Measurements from ENCODE around the gene DLK2.
"Not testable (repeated sequence)": the region's sequence is repeated elsewhere in the genome, so short reads cannot be mapped to it uniquely, and the experiment has no call there.

The DLK2 gene, protein sequence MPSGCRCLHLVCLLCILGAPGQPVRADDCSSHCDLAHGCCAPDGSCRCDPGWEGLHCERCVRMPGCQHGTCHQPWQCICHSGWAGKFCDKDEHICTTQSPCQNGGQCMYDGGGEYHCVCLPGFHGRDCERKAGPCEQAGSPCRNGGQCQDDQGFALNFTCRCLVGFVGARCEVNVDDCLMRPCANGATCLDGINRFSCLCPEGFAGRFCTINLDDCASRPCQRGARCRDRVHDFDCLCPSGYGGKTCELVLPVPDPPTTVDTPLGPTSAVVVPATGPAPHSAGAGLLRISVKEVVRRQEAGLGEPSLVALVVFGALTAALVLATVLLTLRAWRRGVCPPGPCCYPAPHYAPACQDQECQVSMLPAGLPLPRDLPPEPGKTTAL

DNA sequence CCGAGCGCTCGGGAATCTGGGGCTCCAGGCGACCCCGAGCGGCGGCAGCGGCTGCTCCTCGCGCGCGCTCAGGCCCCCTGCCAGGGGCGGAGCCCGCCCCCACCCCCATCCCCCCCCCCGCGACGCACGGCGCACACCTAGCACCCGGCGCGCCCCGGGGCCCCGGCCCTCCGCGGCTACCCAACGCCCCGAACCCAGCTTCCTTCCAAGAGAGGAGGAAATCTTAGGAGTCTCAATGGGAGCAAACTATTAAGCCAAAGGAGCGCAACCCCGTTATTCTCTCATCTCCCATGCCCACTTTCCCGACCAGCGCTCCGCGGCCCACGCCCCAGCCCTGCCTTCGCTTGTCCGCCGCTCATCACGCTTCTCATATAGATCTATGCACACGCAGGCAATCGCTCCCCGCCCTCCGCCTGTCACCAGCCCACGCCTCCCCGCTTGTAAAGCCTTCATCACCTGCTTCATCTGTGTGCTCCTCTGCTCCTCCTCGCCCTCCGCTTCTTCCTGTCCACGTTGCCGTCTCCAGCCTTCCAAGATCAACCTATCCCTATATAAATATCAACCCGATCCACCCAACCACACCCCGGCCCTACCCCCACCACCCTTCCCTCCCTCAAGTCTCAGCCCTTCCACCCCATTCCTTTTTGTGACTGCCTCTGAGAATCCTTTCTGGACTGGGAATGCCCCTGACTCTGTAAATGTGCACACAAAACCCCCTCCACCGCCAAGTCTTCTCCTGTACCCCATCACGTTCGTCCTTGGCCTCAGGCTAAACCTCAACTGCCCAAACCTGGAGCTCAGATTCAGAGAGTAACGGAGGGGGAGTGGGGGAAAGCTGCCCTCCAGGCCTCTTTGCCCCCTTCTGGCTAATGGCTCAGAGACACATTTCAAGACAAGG lies at the start of gene DLK2:
Gene DLK2 (minus strand): TSS at position 18 of the 898 bp plus-strand sequence. CDS start 723 bp downstream, outside the sequence.
- peak; percentile 37 for DNase-seq (ENCODE audit: low read depth, low spot score)

DNA sequence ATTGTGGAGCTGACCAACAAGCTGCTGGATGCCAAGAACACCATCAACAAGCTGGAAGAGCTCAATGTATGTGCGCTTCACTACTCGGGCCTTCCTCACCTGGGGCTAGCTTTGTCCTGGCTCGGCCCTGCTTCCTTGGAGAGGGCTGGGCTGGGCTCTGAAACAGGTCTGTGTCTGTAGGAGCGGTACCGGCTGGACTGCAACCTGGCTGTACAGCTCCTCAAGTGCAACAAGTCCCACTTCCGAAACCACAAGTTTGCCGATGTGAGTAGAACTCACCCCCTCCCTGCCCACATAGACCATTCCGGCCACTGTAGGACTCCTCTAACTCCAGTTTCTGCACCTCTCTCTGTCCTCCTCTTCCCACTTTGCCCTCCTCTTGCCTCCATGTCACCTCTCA lies 48.1 kb upstream of the DLK2 start:
- DNase-seq (ENCODE audit: low read depth, low spot score), result no peak

DNA sequence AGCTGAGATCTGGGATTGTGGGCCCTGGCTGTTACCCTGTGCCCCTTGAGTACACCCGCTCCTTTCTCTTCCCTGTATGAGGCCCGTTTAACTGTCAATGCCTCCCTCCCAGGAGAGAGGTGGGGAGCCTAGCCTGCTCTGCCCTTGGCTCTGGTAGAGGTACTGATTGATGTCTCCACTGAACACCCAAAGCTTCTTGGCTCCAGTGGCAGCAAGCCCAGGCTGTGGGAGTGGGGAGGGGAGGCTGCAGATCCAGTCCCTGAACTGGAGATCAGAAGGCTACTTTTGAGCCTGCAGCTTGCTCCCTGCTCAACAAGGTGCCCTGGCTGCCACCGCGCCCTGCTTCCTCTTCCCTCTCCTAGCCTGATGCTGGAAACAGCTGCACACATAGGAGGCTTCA lies 47.3 kb upstream of the DLK2 start:
- no peak for DNase-seq (ENCODE audit: low read depth, low spot score)

DNA sequence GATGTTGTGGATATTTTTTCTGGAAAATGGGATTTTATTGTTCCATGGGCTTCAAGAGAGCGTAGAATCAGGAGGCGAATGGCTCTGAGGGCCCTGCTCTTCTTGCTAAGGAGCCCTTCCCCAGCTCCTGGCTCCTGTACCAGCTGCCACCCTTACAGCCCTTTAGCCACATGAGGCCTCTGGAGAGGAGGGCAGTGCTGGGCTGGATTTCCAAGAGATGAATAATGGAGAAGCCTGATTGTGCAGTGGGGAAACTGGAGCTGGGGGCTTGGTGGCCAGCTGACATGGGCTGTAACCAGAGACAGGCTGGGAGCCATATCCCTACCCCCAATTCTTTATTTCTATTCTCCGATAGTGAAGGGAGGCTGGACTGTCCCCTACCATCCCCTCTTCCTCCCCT lies 45.6 kb upstream of the DLK2 start:
- no peak for DNase-seq (ENCODE audit: low read depth, low spot score)

DNA sequence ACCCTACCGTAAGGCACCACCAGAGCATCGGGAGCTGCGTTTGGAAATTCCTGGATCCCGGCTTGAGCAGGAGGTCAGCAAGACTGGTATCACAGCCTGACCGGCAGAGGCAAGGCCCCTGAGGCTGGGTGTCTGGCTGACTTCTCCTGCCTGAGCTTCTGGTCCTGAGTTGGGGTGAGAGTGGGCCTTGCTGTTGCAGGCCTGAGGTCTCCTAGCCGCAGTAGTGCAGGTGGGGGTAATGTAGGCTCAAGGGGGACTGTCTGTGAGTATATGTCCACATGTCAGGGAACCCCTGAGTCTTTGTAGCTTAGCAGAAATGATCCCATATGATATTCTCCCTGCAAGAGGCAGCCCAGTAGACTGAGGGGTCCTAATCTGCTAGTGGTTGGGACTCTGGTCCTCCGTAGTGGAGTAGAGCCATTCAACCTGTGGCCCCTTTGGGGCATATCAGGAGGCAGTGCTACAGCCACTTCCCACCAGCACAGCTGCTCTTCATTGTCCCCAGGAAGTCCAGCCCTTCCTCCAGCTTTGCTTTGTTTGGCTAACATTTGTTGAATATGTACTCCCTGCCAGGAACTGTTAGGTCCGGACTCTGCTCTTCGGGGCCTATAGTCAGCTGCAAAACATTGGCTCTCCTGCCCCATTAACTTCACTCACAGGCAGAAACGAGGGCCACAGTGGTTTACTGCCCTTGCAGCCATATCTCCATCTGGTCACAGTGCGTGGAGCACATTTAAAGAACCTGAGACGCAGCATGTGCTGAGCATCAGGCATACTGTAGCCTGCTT lies 43.9 kb upstream of the DLK2 start:
- no peak for DNase-seq (ENCODE audit: low read depth, low spot score)

DNA sequence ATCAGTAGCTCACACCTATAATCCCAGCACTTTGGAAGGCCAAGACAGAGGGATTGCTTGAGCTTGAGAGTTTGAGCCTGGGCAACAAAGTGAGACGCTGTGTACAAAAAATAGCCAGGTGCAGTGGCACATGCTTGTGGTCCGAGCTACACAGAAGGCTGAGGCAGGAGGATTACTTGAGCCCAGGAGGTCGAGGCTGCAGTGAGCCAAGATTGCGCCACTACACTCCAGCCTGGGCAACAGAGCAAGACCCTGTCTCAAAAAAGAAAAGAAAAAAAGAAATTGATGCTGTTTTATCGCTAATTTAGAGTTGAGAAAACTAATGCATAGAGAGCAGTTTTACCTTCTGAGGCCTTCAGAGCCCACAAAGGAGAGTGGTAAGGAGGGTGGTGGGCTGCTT lies 42.9 kb upstream of the DLK2 start:
- not testable (repeated sequence) for DNase-seq (ENCODE audit: low read depth, low spot score)

DNA sequence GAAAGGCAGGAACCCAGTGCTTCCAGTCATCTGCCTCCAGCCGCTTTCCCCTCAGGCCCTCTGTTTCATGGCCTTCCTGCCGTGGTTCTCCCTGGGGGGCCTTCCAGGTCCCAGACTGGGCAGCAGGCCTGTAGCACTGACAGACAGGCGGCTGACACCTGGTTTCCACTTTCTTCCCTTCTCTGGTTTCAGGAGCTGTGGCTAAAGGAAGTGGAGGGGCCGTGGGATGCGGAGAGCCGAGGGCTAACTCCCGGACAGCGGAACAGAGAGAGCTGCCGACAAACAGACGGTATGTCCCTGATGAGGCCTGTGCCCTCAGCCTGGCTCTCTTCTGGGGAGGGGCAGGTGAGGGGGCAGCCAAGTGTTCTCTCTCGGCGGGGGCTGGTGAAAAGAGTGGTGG lies 42.3 kb upstream of the DLK2 start:
- no peak for DNase-seq (ENCODE audit: low read depth, low spot score)

DNA sequence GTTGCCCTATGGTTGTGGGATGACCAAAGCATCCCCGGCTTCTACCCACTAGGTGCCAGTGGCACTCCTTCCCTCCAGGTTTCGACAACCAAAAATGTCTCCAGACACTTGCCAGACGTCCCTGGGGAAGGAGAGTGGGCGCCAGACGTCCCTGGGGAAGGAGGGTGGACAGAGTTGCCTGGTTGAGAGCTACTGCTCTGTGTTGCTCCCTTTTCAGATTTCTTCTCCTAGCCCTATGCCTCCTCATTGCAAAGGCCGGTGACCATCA lies 41.7 kb upstream of the DLK2 start:
- no peak for DNase-seq (ENCODE audit: low read depth, low spot score)

DNA sequence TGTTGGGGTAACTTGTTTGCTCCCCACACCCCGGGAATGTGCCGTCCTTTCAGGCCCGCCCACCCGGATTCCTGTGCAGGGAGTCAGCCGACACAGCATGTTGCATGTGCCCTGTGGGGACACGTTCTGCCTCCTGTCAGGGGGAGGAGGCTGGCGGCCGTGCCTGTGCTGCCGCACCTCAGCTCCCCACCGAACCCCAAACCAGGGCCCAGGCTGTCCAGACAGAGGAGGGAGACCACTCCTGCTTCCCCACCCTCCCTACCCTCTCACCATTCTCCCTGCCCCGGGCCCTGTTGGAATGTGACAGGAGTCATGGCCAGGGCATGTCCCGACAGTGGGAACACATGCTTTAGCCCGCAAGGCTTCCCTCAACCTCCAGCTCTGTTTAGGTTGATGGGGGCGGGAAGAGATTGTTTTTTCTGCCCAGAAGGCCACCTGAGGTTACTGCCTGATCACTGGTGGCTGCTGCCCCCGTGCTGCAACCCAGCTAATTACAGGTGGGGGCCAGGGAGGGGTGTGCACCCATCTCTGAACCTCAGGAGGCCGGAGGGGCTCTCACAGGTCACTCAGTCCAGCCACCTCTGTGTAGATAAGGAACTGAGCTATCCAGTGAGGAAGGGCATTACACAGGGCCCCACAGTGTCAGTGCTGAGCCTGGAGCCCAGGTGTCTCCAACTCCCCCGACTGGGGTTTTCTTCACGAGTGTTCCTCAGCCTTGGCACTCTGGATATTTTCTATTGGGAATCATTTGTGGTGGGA lies 41.2 kb upstream of the DLK2 start:
- DNase-seq (ENCODE audit: low read depth, low spot score), result peak; percentile 91

DNA sequence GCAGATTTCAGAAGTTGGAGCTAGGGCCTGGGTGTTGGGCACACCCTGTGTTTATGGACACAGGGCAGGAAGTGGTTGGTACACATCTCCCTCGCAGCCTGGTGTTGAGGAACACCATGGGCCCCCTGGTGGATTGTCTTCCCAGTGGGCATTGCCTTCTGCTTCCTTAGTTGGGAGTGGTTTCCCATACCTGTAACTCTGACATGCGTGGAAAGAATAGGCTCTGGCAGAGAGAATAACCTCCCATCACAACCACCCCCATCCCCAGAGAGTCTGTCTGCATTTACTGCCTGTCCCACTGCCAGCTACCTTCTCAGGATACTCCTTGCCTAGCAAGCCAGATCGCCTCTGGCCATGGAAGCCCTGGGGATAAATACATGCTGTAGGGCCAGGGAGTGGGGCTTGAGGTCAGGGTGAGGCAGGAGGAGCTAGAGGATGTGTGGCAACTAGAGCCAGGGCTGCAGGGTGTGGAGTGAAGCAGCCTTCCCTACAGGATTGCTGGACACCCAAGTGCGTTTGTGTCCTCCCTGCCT lies 40.1 kb upstream of the DLK2 start:
- peak; percentile 59 for DNase-seq (ENCODE audit: low read depth, low spot score)

DNA sequence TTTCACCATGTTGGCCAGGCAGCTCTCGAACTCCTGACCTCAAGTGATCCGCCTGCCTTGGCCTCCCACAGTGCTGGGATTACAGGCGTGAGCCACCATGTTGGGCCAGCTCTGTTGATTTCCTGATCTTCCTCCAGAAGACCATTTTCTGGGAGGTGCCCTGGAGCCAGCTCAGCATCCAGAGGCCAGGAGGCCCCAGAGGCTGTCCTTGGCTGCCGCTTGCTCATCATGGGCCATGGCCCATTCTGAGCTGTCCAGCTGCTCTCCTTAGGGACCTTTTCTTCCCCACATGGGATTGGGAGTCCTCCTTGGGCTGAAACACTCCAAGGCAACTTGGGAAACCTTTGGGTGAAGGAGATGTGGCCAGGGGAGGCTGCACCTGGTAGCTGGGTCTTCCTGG lies 39.4 kb upstream of the DLK2 start:
- no peak for DNase-seq (ENCODE audit: low read depth, low spot score)

DNA sequence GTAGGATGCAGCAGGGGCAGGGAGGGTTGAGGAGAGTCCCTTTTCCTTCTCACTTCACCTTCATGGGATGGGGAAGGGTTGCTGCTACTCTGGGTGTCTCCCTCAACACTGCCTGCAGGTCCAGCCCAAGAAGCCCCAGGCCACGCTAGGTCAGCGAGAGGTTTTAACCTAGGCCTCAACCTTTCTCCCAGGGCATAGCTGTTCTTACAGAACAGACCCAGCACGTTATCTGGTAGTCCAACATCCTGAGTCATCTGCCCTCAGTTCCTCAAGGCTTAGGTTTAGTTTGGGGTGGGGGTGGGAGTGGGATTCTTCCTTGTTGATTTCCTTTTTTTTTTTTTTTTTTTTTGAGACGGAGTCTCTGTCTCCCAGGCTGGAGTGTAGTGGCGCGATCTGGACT lies 39.0 kb upstream of the DLK2 start:
- DNase-seq (ENCODE audit: low read depth, low spot score), result peak; percentile 58

DNA sequence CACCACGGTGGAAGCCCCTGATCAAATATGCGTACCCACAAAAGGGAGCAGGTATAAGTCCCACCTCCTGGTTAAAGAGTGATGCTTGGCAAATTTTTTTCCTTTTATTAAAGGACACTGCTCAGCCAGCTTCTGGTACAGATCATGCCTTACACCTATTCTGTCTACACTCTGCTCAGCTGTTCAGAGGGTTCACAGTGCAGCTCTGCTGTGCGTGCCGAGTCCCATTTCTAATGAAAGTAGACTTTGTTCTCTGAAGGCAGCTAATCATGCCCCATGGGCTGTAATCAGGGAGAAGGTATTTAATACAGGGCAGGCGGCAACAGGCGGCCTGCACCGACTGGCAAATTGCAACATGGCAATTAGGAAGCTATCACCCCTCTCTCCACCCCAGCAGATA lies 38.5 kb upstream of the DLK2 start:
- no peak for DNase-seq (ENCODE audit: low read depth, low spot score)

DNA sequence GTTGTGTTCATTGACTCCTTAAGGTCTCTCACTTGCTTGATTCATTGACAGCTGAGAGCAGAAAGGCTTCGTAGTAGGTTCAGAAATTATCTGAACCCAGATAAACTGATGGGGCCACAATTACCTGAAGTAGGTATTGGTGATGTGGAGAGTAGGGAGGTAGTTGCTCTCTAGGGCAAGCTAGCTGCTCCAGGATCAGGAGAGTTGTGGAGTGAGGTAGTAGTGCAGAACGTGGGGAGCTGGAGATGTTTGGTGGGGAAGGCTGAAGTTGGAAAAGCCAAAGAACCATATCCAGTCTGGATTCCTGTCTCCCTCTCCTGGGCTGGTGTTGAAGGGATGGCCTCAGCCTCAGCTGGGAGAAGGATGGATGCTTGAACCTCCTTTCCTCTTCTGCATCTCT lies 37.9 kb upstream of the DLK2 start:
- DNase-seq (ENCODE audit: low read depth, low spot score), result no peak

DNA sequence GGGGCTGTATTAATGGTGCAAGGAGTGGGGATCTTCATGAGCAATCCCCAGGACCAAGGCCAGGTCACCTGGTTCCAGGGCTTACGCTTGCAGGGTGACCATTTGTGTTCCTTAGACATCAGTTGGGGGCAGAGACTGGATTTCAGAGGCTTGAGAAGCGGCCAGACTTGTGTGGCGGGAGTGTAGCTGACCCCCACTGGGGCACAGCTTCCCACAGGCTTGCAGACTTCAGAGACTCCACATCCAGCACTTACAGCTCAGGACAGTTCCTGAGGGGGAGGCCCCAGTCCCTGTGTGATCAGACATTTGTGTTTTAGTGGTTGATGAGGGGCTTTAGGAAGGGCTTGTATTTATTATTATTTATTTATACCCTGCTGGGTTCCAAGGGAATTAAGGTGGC lies 37.3 kb upstream of the DLK2 start:
- no peak for DNase-seq (ENCODE audit: low read depth, low spot score)

DNA sequence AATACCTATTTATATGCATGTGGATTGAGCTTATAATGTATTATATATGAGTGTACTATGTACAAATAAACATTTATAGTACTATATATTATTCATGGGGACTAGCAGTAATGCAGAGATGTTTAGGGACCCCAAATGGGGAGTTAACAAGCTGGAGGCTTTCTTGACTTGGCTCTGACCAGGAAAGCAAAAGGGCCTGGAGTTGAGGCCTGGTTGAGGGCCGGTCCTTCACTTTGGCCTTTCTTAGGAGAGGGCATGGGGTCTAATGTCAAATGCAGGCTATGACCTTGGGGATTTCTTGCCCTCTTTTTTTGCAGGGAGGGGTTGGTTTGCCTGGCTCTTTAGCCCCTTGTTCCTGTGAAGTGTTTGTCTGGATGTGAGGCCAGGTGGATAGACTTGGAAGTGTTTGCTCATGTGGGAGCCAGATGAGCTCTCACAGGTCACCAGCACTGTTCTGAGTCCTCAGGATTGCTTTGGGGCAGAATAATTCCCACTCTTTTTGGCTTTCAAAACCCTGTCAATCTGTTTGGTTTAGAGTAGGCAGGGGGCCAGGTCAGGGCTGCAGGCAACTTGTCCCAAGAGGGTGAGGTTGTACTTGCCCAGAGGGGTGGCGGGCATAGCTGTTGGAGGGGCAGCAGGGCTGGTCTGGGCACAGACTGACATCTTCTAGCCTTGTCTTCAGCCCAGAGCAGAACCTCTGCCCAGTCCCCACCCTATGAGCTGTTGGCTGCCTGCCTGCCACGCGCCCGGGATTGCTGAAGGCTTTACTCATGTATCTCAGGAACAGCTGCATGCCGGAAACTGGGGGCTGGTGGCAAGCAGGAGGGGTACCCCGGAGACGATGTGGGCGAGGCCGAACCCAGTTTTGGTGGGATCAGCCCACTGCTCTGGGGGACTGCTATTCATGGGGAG lies 36.7 kb upstream of the DLK2 start:
- no peak for DNase-seq (ENCODE audit: low read depth, low spot score)

DNA sequence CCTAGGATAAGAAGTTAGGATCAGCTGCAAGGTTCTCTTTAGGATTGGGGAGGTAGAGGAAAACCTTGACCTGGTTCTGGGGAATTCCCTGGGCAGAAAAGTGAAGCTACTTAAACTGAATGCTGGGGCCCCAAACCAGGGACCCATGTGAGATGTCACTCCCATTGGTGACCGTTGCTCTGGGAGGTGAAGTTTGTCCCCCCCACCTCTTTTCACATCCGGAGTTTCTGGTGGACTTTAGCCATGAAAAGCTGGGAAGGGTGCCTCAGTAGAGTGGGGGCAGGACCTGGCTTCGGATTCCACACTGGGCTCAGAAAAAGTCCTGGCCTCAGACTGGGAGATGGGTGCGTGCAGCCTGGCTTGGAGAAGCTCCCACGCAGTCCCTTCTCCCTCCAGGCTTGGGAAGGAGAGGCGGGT lies 35.2 kb upstream of the DLK2 start:
- DNase-seq (ENCODE audit: low read depth, low spot score), result no peak

DNA sequence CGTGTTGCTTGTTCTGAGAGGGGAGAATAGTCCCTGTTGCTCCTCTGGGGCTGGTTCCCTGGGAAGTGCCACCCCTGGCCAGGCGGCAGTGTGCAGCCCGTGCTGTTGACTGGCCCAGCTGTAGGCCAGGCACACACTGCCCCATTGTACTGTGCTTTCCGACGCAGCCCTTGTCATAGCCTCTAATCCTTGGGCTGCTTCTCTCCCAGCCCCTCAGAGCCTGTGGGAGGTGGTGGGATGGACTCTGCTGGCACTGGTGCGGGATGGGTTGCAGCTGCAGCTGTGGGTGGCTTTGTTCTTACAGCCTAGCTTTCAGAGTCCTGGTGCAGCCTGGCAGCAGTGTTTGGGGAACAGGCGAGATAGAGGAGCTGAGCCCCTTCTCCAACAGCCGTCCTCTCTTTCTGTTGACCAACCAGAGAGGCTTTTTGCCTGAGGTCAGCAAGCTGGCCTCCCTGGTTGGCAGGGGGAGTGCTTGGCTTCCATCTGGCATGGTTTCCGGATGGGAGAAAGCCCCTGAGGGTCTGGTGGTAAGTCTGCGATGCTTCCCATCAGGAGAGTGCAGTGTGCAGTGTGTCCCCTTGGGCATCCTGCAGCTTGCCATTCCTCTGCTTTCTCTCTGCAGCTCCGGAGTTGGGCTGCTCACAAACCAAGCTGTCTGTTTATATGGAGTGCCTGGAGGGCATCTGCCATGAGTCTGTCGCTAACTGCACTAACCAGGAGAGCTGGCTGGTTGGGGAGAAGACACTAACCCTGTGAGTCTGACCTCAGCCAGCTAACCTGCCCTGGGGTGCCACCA lies 34.1 kb upstream of the DLK2 start:
- peak; percentile 88 for DNase-seq (ENCODE audit: low read depth, low spot score)

DNA sequence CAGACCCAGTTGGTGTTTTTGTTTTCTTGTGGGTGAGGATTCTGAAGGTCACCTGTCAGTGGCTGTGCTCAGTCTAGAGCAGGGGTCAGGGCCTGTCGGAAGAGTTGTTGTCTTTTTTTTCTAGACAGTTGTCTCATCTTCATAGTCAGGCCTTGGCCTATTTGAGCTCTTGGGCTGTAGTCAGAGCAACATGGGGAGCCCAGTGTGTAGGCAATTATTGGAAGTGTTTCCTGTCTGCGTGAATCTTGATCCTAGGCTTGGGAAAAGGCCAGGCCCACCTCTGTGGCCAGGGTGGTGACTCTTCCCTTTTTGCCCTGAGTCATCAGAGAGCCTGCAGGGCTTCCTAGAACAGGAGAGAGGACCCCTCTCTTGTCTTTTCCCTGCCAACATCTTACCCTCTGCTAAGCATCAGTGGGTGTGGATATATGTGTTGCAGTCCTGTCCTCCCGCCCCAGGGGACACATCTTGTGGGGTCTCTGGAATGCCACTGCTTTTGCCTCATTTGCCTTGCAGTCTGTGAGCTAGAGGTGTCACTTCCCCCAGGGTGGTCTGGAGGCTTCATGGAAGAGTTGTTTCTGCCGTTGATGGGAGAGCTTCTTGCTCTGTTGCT lies 33.4 kb upstream of the DLK2 start:
- DNase-seq (ENCODE audit: low read depth, low spot score), result no peak
